NCI-H1092 (cell line): ENCODE results near the gene WDR47.
"Not testable (repeated sequence)": the region's sequence is repeated elsewhere in the genome, so short reads cannot be mapped to it uniquely, and the experiment has no call there.

Source experiments
- DNase-seq: peaks from one replicate; lab custom pipeline; 2025; lab: John Stamatoyannopoulos, UW

WDR47 gene

GRCh38 chr1:108962681-108963051, 79.2 kb downstream of the WDR47 start:
- DNase-seq: no peak

- DNase-seq: no peak
Measured at GRCh38 chr1:108961752-108962486, 80.0 kb downstream of the WDR47 start.

GRCh38 chr1:108961198-108961597, 80.7 kb downstream of the WDR47 start:
- no peak for DNase-seq

GRCh38 chr1:108960719-108961118, 81.2 kb downstream of the WDR47 start:
- no peak for DNase-seq

- no peak for DNase-seq
Measured at GRCh38 chr1:108957888-108958287, 84.0 kb downstream of the WDR47 start.

- no peak for DNase-seq
Measured at GRCh38 chr1:108955881-108956280, 86.0 kb downstream of the WDR47 start.

GRCh38 chr1:108955111-108955510, 86.8 kb downstream of the WDR47 start:
- no peak for DNase-seq

GRCh38 chr1:108953452-108953851, 88.5 kb downstream of the WDR47 start:
- DNase-seq: no peak

GRCh38 chr1:108951242-108951641, 90.7 kb downstream of the WDR47 start:
- no peak for DNase-seq

- no peak for DNase-seq
Measured at GRCh38 chr1:108949044-108949443, 92.9 kb downstream of the WDR47 start.

- no peak for DNase-seq
Measured at GRCh38 chr1:108947871-108948525, 93.9 kb downstream of the WDR47 start.

GRCh38 chr1:108936170-108936569, 105.7 kb downstream of the WDR47 start:
- no peak for DNase-seq

GRCh38 chr1:108933944-108934343, 108.0 kb downstream of the WDR47 start:
- no peak for DNase-seq

- DNase-seq: not testable (repeated sequence)
Measured at GRCh38 chr1:108927565-108927964, 114.3 kb downstream of the WDR47 start.

- no peak for DNase-seq
Measured at GRCh38 chr1:108925920-108926319, 116.0 kb downstream of the WDR47 start.
